ENCODE measurements around the gene CHD2. TPM values are rescaled to one million over a fixed set of nuclear protein-coding genes. Genes with fewer than 3 reads are reported as not detected.
A peak's percentile ranks its signal among the peaks of the same experiment; 100 is the strongest.

The CHD2 gene
- total and polyA plus RNA-seq, 4 donors: 39.4 to 547 (median 76.3) TPM

DNA sequence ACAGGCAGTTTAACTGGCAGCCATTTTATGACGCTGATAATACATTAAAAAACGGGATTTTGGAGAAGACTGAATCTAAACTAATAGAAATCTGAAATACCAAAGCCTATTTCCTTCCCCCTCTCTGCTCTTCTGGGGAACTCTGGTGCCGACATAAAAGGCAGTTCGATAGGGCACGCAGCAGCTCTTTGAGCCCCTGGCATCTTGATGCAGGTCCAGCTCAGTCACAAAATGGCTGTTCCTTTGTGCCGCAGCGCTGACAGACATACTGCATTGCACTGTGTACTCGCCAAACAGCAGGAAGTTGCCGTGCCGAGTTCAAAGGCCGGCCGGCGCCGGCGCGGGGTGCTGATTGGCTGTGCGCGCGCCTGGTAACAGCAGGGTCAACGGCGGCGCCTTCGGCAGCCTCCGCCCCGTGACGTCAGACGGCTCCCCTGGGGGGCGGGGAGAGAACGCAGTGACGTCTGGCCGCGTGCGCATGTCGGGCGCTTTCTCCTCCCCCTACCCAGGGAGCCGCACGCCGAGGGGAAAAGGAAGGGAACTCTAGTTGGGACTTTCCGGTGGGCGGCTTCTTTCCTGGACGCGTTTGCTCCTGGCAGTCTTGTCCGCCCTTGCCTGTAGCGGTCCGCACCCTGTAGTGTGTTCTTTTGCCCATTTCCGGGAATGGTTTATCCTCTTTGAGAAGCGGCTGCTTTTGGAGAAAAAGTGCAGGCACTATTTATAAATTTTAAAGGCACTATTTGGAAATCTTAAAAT is 4.0 kb downstream of the CHD2 start:
- TF ChIP-seq, protein P1, sequence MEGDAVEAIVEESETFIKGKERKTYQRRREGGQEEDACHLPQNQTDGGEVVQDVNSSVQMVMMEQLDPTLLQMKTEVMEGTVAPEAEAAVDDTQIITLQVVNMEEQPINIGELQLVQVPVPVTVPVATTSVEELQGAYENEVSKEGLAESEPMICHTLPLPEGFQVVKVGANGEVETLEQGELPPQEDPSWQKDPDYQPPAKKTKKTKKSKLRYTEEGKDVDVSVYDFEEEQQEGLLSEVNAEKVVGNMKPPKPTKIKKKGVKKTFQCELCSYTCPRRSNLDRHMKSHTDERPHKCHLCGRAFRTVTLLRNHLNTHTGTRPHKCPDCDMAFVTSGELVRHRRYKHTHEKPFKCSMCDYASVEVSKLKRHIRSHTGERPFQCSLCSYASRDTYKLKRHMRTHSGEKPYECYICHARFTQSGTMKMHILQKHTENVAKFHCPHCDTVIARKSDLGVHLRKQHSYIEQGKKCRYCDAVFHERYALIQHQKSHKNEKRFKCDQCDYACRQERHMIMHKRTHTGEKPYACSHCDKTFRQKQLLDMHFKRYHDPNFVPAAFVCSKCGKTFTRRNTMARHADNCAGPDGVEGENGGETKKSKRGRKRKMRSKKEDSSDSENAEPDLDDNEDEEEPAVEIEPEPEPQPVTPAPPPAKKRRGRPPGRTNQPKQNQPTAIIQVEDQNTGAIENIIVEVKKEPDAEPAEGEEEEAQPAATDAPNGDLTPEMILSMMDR (IDR thresholded peaks at IDR 0.05; ENCODE audit: control extremely low read depth, extremely low read depth): no peak
- 0 to 1% methylated on average over 41 to 47 of the region's 47 CpGs for WGBS, 2 donors
- peak overlapping the region; percentile 99 to 100 for H3K27ac ChIP-seq (ENCODE audit: low read depth in 1 of 2, low read length in 1 of 2)
- H3K4me1 ChIP-seq (ENCODE audit: control insufficient read depth in 5 of 5, insufficient read depth in 5 of 5, low read length in 5 of 5): peaks cover 3 to 63% (median 19%) of the 10 kb centered on the region in 5 donors
- no peaks in the 10 kb centered on the region for H3K9me3 ChIP-seq (ENCODE audit: control insufficient read depth in 4 of 4, insufficient read depth in 3 of 4, low read length in 3 of 4)
- no peaks in the 10 kb centered on the region for H3K27me3 ChIP-seq (ENCODE audit: control insufficient read depth in 3 of 3, insufficient read depth in 3 of 3, low read length in 2 of 3)
- peaks cover 0 to 11% (median 1%) of the 10 kb centered on the region in 4 donors for H3K36me3 ChIP-seq (ENCODE audit: control insufficient read depth in 4 of 4, insufficient read depth in 4 of 4, low read length in 4 of 4)
- peak; percentile 89 for ATAC-seq (ENCODE audit: insufficient read depth, low FRiP score)
- peak overlapping the region; percentile 97 to 98 for H3K9ac ChIP-seq (ENCODE audit: insufficient read depth in 1 of 2, low read length in 2 of 2)
- peak overlapping the region; percentile 27 for H3K4me3 ChIP-seq
- DNase-seq: peak; percentile 99 to 100 (median 99)

DNA sequence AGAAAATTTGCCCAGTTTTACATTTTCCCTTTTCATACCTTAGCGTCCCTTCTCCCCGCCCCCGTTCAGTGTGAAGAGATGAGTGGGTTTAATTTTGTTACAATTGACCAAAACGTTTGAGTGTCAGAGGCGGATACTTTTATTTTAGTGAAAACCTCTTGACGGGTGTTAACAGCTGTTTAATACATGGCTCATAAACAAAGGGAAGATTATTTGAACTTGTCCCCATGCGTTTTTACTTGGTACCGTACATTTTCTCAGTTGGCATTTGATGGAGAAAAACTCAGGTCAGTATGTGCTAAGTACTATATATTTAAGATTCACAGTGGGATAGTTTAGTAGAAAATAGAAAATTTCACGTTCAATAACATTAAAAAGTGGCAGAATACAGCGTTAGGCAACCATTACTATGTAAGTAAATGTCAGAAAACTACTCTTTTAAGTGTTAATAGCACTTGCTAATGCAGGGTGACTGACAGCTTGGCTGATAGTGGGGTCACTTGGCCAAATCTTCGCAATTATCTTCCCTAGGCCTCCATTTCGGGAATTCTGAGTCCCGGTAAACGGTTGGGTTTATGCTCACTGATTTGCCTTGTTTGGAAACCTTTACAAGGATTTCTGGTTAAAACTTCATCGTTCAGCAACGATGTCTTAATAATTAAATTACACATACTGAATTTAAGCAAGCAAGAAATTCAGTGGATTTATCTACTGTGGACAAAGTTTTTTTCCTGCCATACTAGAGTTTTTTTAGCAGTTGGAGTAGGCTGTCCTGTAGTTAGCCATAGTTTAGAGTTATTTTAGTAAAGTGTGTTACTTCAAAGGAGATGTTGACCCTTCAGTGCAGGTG is 4.8 kb downstream of the CHD2 start:
- ATAC-seq (ENCODE audit: insufficient read depth, low FRiP score): no peak
- 11 to 25% methylated on average over 16 of the region's 16 CpGs for WGBS, 2 donors
- TF ChIP-seq, protein P1 (IDR thresholded peaks at IDR 0.05; ENCODE audit: control extremely low read depth, extremely low read depth): no peak

DNA sequence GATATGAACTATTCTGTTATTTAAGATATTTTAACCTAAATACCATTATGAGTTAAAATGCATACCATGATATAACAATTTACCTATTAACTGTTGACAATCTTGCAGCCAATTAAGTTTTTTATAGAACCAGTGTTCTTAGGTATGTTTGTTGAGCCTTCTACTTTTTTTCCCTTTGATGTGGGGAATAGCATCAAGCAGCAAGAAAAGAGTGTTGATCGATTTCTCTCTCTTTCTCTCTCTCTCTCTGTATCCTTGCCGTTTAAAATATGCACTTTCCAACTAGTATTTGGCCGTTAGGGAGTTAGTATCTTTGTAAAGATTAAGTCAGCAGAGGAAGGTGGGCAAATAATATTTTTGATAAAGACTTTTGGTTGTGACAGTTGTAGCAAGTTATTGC is 5.9 kb downstream of the CHD2 start:
- Histone ChIP-seq H3K9me3 (ENCODE audit: control insufficient read depth in 4 of 4, insufficient read depth in 3 of 4, low read length in 3 of 4) (no peaks in the 10 kb centered on the region), H3K27ac (ENCODE audit: low read depth in 1 of 2, low read length in 1 of 2) (peak overlapping the region in 1 of 2 donors; percentile 93), H3K4me1 (ENCODE audit: control insufficient read depth in 5 of 5, insufficient read depth in 5 of 5, low read length in 5 of 5) (peaks cover 5 to 64% (median 22%) of the 10 kb centered on the region in 5 donors), H3K36me3 (ENCODE audit: control insufficient read depth in 4 of 4, insufficient read depth in 4 of 4, low read length in 4 of 4) (peaks cover 0 to 13% (median 2%) of the 10 kb centered on the region in 4 donors), H3K4me3 (no peak overlapping the region), H3K9ac (ENCODE audit: insufficient read depth in 1 of 2, low read length in 2 of 2) (peak overlapping the region in 1 of 2 donors; percentile 97), H3K27me3 (ENCODE audit: control insufficient read depth in 3 of 3, insufficient read depth in 3 of 3, low read length in 2 of 3) (no peaks in the 10 kb centered on the region)
- TF ChIP-seq, protein P1 (IDR thresholded peaks at IDR 0.05; ENCODE audit: control extremely low read depth, extremely low read depth): no peak
- ATAC-seq (ENCODE audit: insufficient read depth, low FRiP score) (no peak), DNase-seq (no peak)
- WGBS, 2 donors: 24 to 44% methylated on average over 3 of the region's 3 CpGs

More for the DNA sequence above, 4.8 kb downstream of the CHD2 start:
- Histone ChIP-seq H3K27me3 (ENCODE audit: control insufficient read depth in 3 of 3, insufficient read depth in 3 of 3, low read length in 2 of 3) (no peaks in the 10 kb centered on the region), H3K36me3 (ENCODE audit: control insufficient read depth in 4 of 4, insufficient read depth in 4 of 4, low read length in 4 of 4) (peaks cover 0 to 9% (median 0%) of the 10 kb centered on the region in 4 donors), H3K27ac (ENCODE audit: low read depth in 1 of 2, low read length in 1 of 2) (peak overlapping the region; percentile 99 to 100), H3K4me1 (ENCODE audit: control insufficient read depth in 5 of 5, insufficient read depth in 5 of 5, low read length in 5 of 5) (peaks cover 5 to 64% (median 19%) of the 10 kb centered on the region in 5 donors), H3K9me3 (ENCODE audit: control insufficient read depth in 4 of 4, insufficient read depth in 3 of 4, low read length in 3 of 4) (no peaks in the 10 kb centered on the region), H3K4me3 (no peak overlapping the region), H3K9ac (ENCODE audit: insufficient read depth in 1 of 2, low read length in 2 of 2) (peak overlapping the region; percentile 69 to 97)
- peak in 2 of 3 donors; percentile 48 to 54 for DNase-seq
